Measurements from ENCODE around the gene CITED1.

DNA sequence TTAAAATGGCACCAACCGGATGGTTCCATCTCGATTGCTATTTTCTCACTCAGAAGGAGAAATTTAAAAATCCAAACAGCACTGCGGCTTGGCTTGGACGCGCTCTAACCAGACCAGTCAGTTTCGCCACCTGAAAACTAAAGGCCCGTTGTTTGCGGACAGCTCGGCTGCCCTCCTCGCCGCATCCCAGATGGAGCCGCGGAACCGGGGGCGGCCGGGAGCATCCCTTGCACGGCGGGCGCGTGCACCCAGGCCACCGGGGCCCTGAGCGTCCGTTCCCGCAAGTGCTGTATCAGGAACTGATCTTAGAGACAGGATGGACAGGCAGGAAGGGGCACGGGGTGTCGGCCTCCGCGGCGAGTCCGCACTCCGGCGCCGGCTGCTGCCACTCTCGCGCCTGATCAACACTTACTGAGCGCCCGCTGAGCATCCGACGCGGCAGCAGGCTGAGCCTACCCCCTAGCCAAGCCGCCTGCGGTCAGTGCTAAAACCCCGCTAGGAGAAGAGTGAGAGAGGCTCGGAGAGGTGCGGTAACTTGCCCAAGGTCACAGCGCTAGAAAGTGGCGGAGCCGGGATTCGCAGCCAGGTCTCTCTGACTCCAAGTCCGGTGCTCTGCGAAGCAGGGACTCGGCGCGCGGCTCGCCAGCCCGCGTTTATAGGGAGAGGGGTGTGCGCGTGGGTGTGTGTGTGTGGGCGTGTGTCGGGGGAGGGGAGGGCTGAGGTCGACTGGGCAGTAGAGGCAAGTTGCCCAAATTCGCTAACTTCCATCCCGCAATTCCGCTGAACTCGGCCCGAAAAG is at the start of gene CITED1:
- TF ChIP-seq POLR2A (IDR thresholded peaks at IDR 0.05; ENCODE audit: low read depth, low read length) (no peak), CEBPB (IDR thresholded peaks at IDR 0.05; ENCODE audit: low read depth, low read length) (no peak), RFX5 (IDR thresholded peaks at IDR 0.05; ENCODE audit: low read depth, low read length) (no peak), CHD1 (IDR thresholded peaks at IDR 0.05; ENCODE audit: low read depth, low read length) (no peak), MAZ (IDR thresholded peaks at IDR 0.05; ENCODE audit: borderline replicate concordance, low read depth, low read length) (no peak), SMC3 (IDR thresholded peaks at IDR 0.05; ENCODE audit: low read depth, low read length) (no peak), RCOR1 (IDR thresholded peaks at IDR 0.05; ENCODE audit: insufficient replicate concordance, low read length) (no peak), ELK1 (IDR thresholded peaks at IDR 0.05; ENCODE audit: borderline replicate concordance, low read depth, low read length) (no peak), BHLHE40 (IDR thresholded peaks at IDR 0.05; ENCODE audit: low read depth, low read length) (no peak), RAD21 (IDR thresholded peaks at IDR 0.05; ENCODE audit: low read length) (no peak), MAFK (IDR thresholded peaks at IDR 0.05; ENCODE audit: low read depth, low read length) (no peak), FOS (IDR thresholded peaks at IDR 0.05; ENCODE audit: low read depth, low read length) (no peak)
- TF ChIP-seq, protein P1, sequence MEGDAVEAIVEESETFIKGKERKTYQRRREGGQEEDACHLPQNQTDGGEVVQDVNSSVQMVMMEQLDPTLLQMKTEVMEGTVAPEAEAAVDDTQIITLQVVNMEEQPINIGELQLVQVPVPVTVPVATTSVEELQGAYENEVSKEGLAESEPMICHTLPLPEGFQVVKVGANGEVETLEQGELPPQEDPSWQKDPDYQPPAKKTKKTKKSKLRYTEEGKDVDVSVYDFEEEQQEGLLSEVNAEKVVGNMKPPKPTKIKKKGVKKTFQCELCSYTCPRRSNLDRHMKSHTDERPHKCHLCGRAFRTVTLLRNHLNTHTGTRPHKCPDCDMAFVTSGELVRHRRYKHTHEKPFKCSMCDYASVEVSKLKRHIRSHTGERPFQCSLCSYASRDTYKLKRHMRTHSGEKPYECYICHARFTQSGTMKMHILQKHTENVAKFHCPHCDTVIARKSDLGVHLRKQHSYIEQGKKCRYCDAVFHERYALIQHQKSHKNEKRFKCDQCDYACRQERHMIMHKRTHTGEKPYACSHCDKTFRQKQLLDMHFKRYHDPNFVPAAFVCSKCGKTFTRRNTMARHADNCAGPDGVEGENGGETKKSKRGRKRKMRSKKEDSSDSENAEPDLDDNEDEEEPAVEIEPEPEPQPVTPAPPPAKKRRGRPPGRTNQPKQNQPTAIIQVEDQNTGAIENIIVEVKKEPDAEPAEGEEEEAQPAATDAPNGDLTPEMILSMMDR (conservative IDR thresholded peaks at IDR 0.05; ENCODE audit: low read depth, low read length) = no peak
- TF ChIP-seq, protein P2, sequence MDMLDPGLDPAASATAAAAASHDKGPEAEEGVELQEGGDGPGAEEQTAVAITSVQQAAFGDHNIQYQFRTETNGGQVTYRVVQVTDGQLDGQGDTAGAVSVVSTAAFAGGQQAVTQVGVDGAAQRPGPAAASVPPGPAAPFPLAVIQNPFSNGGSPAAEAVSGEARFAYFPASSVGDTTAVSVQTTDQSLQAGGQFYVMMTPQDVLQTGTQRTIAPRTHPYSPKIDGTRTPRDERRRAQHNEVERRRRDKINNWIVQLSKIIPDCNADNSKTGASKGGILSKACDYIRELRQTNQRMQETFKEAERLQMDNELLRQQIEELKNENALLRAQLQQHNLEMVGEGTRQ (IDR thresholded peaks at IDR 0.05; ENCODE audit: low read depth, low read length) = no peak
